Stimulated activated CD4-positive, alpha-beta T cell treated with anti-CD3 and anti-CD28 coated beads, TNF-alpha, amount 100 ng/mL, for 48 hours (primary cell): Measurements from ENCODE around the gene PLEKHA5.
"Not testable (repeated sequence)": the region's sequence is repeated elsewhere in the genome, so short reads cannot be mapped to it uniquely, and the experiment has no call there.

Experiments used
- DNase-seq, 3 donors: peaks; one replicate each; pipeline ENCODE4 v3.0.0-alpha.2; 2020; ENCODE audit warnings: low read depth in 3 of 3

Gene PLEKHA5

GRCh38 chr12:19229021-19229420 is 99.5 kb downstream of the PLEKHA5 start:
- not testable (repeated sequence) for DNase-seq

GRCh38 chr12:19230299-19230866 is 100.8 kb downstream of the PLEKHA5 start:
- no peak for DNase-seq

GRCh38 chr12:19230896-19231295 is 101.4 kb downstream of the PLEKHA5 start:
- no peak for DNase-seq

- no peak for DNase-seq
Measured at GRCh38 chr12:19234171-19234704, 104.7 kb downstream of the PLEKHA5 start.

- DNase-seq: no peak
Measured at GRCh38 chr12:19234981-19235871, 105.7 kb downstream of the PLEKHA5 start.

GRCh38 chr12:19236656-19237055 is 107.1 kb downstream of the PLEKHA5 start:
- DNase-seq: no peak

- no peak for DNase-seq
Measured at GRCh38 chr12:19238540-19238939, 109.0 kb downstream of the PLEKHA5 start.

- no peak for DNase-seq
Measured at GRCh38 chr12:19239102-19239501, 109.6 kb downstream of the PLEKHA5 start.

GRCh38 chr12:19239616-19240234 is 110.2 kb downstream of the PLEKHA5 start:
- no peak for DNase-seq

GRCh38 chr12:19242581-19242980 is 113.0 kb downstream of the PLEKHA5 start:
- no peak for DNase-seq

- no peak for DNase-seq
Measured at GRCh38 chr12:19243551-19243950, 114.0 kb downstream of the PLEKHA5 start.

GRCh38 chr12:19244312-19244711 is 114.8 kb downstream of the PLEKHA5 start:
- DNase-seq: no peak

GRCh38 chr12:19245106-19245505 is 115.6 kb downstream of the PLEKHA5 start:
- no peak for DNase-seq

GRCh38 chr12:19245666-19246065 is 116.1 kb downstream of the PLEKHA5 start:
- DNase-seq: no peak

- no peak for DNase-seq
Measured at GRCh38 chr12:19246933-19247332, 117.4 kb downstream of the PLEKHA5 start.

- DNase-seq: no peak
Measured at GRCh38 chr12:19248929-19249602, 119.5 kb downstream of the PLEKHA5 start.

- DNase-seq: no peak
Measured at GRCh38 chr12:19251481-19252132, 122.1 kb downstream of the PLEKHA5 start.

GRCh38 chr12:19260135-19260534 is 130.6 kb downstream of the PLEKHA5 start:
- DNase-seq: no peak

- no peak for DNase-seq
Measured at GRCh38 chr12:19261773-19262172, 132.2 kb downstream of the PLEKHA5 start.

- DNase-seq: no peak
Measured at GRCh38 chr12:19263672-19264071, 134.1 kb downstream of the PLEKHA5 start.
